Skeletal muscle cell (primary cell): ENCODE measurements around the gene FMOD.

Source experiments
- DNase-seq: peaks from one replicate; pipeline ENCODE4 v3.0.0-alpha.2; 2010; ENCODE audit warnings: low read depth
- H3K4me3 ChIP-seq: 2 replicates; pipeline ENCODE4 v1.5.1; 2011; ENCODE audit warnings: low read depth, mild to moderate bottlenecking, control low read depth, low read length, moderate library complexity

FMOD gene

DNA sequence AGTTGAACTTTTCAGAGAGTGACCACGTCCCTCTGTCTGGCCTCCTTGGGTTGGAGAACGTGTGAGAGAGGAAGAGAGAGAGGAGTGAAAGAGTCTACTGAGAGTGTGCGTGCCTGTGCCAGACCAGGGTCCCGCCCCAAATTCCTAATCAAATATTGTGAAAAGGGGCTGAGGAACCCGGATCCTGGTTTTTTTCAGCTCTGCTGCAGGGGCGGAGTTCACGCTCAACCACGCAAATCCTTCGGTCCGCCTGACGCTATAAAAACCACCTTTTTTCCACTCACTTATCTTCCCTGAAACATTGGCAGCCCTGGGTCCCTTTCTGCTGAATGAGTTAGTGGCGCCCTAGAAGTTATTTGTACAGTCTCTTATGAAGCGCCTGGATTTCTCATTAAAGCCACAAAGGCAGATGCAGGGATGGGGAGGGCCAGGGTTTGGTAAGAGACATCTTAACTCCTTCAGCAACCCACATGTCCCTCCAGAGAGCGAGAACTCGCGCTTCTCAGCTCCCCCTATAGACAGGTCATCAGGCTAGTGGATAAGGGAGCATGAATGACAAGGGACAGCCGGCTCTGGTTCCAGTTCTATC lies at the start of gene FMOD:
Gene FMOD, minus strand, starts transcription at position 86 of the 589 bp plus-strand sequence. CDS start 2,852 bp downstream, outside the sequence.
- H3K4me3 ChIP-seq, result no peak within 1 kb of the TSS

DNA sequence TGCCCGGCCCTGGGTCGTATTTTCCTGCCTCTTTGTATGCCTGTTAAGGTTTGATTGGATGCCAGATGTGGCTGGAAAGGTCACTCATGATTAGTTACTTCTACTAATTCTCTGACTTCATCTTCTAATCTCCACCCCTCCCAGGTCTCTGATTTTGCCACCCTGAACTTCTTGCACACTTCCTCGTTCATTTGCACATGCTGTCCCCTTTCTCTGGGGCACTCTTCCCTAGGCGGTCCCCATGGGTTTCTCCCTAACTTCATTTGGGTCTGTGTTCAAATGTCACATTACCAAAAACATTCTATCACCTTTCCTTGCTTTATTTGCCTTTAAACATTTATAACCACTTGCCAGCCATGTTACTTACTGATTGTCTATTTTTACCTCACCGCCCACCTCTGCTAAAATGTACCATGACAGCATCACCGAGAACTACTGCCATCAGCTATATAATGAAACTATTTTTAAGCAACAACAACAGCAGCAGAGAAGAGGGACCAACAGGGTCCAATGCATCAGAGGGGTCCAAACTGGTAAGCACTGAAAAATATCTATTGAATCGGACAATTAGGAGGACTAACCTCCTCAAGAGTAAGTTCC lies 45.8 kb upstream of the FMOD start:
- H3K4me3 ChIP-seq, result no peak overlapping the region
- DNase-seq, result no peak

More for the DNA sequence above, at the start of gene FMOD:
- no peak for DNase-seq

- no peak overlapping the region for H3K4me3 ChIP-seq
- no peak for DNase-seq
Measured at GRCh38 chr1:203395751-203396150, 44.8 kb upstream of the FMOD start.

GRCh38 chr1:203390298-203390697 lies 39.4 kb upstream of the FMOD start:
- no peak overlapping the region for H3K4me3 ChIP-seq
- DNase-seq, result no peak

- DNase-seq, result no peak
- H3K4me3 ChIP-seq, result no peak overlapping the region
Measured at GRCh38 chr1:203388683-203389082, 37.8 kb upstream of the FMOD start.

DNA sequence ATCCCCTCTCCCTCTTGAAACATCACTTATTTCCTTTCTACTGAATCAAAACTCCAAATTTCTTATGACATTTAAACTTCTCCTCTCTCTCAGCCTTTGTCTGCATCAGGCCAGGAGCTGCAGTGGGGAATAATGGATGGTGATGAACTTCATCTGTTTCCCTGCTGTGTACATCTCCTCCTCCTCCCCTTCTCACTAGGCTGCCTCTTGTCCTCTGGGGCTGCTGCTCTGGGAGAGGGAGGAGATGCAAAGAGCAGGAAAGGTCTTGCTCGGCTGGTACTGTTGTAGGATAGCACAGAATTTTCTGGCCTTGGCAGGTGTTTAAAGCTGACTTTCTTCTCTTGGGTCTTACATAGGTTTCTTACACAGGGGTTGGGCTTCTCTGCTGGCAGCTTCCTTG lies 31.1 kb upstream of the FMOD start:
- DNase-seq, result no peak
- no peak overlapping the region for H3K4me3 ChIP-seq

DNA sequence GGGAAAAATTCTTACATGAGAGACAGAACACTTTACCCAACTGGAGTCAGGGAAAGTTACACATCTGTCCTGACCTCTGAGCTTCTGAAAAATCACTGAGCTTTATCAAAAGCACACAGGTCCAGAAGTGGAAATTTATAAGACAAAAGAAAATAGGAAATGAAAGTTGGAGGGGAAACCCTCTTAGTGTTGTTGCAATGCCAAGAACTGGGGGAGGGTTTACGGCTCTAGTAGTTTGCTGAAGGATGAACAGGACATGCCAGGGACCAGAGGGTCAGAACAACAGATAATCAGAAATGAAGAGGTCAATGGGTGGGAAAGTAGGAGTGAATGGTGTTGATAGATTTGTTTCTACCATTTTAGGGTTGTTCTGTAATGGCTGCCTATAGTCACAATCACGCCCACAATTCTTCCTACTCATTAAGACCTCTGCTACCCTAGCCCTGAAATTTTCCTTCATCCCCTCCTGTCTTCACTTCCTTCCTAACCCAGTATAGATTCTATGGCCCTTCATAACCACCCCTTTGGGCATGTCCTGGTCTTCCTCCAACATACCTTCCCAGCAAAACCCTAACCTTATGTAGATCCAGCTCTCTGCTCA lies 30.3 kb upstream of the FMOD start:
- no peak for DNase-seq
- H3K4me3 ChIP-seq, result no peak overlapping the region

GRCh38 chr1:203380420-203381150 lies 29.7 kb upstream of the FMOD start:
- no peak overlapping the region for H3K4me3 ChIP-seq
- no peak for DNase-seq

DNA sequence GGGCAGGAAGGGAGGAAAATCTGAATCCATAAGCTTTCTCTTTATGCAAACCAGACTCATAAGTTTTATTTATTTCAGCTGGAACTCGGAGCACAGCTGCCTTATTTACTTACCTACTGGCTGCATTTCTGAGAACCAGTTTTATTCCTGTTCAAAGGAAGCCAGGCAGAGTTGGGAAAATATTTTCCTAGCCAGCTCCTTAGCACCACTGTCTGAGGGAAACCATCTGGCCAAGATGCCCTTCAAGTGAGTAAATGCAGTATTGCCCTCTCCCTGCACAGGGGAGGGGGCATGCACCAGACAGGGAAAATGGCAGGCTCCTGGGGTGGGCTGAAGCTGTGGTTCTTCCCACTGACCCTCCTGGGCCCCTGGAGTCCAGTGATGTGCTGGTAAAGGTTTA lies 28.9 kb upstream of the FMOD start:
- no peak for DNase-seq
- H3K4me3 ChIP-seq, result no peak overlapping the region

GRCh38 chr1:203378556-203379245 lies 27.8 kb upstream of the FMOD start:
- peak; percentile 1 for DNase-seq
- H3K4me3 ChIP-seq, result no peak overlapping the region

DNA sequence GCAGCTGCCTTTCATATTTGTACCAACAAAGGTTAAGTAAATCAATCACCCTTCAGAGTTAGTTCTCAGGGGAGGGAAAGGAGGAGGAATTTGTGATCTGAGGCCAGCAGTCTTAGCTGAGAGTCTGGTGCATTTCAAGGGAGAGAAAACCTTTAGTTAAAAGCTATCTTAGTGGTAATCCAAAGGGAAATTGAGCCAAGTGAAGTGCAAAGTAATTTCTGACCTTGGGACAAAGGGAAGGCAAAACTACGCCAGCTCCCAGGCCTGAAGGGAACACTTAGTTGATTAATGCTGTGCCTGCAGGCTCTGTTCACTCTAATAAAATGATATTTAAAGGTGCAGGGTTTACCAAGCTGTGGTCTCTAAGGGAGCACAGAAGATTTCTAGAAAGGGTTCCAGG lies 23.1 kb upstream of the FMOD start:
- no peak for DNase-seq
- H3K4me3 ChIP-seq, result no peak overlapping the region

GRCh38 chr1:203373002-203373401 lies 22.1 kb upstream of the FMOD start:
- no peak for DNase-seq

DNA sequence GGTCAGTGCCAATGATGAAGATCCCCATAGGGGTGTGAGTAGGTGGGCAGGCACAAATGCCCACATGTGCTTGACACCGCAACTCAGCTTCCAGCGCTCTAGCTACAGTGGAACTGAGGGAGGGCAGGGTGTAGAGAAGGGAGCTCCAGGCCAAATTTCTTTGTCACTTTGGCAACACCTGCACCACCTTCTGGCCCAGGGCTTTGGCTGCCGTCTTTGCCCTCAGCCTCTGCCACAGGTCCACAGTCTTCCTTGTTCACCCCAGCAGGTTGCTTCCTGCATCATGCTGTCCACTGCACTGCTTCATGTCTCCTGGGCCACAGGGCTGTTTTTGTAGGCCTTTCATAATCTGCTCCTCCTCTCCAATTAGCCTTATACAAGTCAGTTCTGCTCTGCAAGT lies 20.4 kb upstream of the FMOD start:
- DNase-seq, result no peak
- H3K4me3 ChIP-seq, result no peak overlapping the region

More at GRCh38 chr1:203373002-203373401, 22.1 kb upstream of the FMOD start:
- H3K4me3 ChIP-seq, result no peak overlapping the region

GRCh38 chr1:203369666-203370065 lies 18.7 kb upstream of the FMOD start:
- DNase-seq, result no peak
- H3K4me3 ChIP-seq, result no peak overlapping the region

- DNase-seq, result peak; percentile 23
- no peak overlapping the region for H3K4me3 ChIP-seq
Measured at GRCh38 chr1:203368624-203369451, 17.9 kb upstream of the FMOD start.

- no peak for DNase-seq
- H3K4me3 ChIP-seq, result no peak overlapping the region
Measured at GRCh38 chr1:203367057-203367456, 16.1 kb upstream of the FMOD start.

DNA sequence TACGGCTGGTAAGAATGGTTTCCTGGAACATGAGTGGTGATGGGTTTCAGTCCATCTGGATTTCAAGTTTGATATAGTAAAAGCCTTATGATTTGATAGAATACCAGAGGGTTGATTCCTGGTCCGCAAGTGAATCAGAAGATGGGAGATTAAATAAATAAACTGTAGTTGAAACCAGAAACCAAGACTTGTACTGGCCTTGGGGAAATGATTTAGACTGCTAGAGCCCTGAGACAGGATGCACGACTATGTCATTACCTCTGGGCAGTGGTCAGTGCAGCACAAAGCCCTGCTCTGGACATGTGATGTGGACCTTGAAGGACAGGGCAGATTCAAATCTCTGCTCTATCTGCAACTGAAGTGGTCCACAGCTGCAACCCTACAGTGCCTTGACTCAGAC lies 15.6 kb upstream of the FMOD start:
- H3K4me3 ChIP-seq, result no peak overlapping the region
- DNase-seq, result no peak

- H3K4me3 ChIP-seq, result no peak overlapping the region
- no peak for DNase-seq
Measured at GRCh38 chr1:203364806-203365205, 13.9 kb upstream of the FMOD start.
